BJ (cell line): ENCODE data around the gene ZNF605. TPM values are rescaled to one million over a fixed set of nuclear protein-coding genes. Genes with fewer than 3 reads are reported as not detected.

Source experiments
- CTCF ChIA-PET: fragments of 350-600 bp; formaldehyde crosslinking; extraction: SDS; loops from one replicate; lab custom pipeline; 2021; ENCODE audit warnings: antibody characterized with exemption, inconsistent platforms; lab: Yijun Ruan, JAX
- POLR2A ChIA-PET: fragments of 300-600 bp; sonication (Branson Sonifier 250); formaldehyde crosslinking; extraction: SDS; loops from one replicate; lab custom pipeline; 2021; ENCODE audit warnings: antibody characterized with exemption; lab: Charles Lee
- DNase-seq: peaks from one replicate; pipeline ENCODE4 v3.0.0-alpha.2; 2011; ENCODE audit warnings: low read depth
- H3K27me3 ChIP-seq: 2 replicates; pipeline ENCODE4 v1.6.0; 2011; ENCODE audit warnings: low read length; ENCODE audit not compliant: control insufficient read depth, insufficient read depth
- H3K36me3 ChIP-seq: 2 replicates; pipeline ENCODE4 v1.5.1; 2011; ENCODE audit warnings: low read length; ENCODE audit not compliant: control insufficient read depth, insufficient read depth
- H3K4me3 ChIP-seq: 2 replicates; pipeline ENCODE4 v1.5.1; 2011; ENCODE audit warnings: low read depth, mild to moderate bottlenecking, control low read depth, low read length
- CTCF ChIP-seq: IDR thresholded peaks from 2 replicates; pipeline ENCODE4 v1.5.1; 2011; ENCODE audit warnings: low read depth, mild to moderate bottlenecking, control low read depth, inconsistent platforms, low read length, moderate library complexity; ENCODE audit not compliant: insufficient read depth
- polyA plus RNA-seq: library from polyadenylated mRNA; depleted of rRNA; stranded (reverse); fragments of >200 nt; gene quantifications from 2 replicates; pipeline ENCODE4 v1.2.3, GENCODE V29; 2011; rRNA removed
- small RNA-seq: library from RNA; depleted of rRNA; stranded (forward); fragments of <200 nt; gene quantifications from one replicate; pipeline ENCODE3, GENCODE V24; 2012; ENCODE audit warnings: low replicate concordance, low read depth; ENCODE audit not compliant: insufficient read length

The ZNF605 gene
- polyA plus RNA-seq, 1 experiment = 4.7 TPM

DNA sequence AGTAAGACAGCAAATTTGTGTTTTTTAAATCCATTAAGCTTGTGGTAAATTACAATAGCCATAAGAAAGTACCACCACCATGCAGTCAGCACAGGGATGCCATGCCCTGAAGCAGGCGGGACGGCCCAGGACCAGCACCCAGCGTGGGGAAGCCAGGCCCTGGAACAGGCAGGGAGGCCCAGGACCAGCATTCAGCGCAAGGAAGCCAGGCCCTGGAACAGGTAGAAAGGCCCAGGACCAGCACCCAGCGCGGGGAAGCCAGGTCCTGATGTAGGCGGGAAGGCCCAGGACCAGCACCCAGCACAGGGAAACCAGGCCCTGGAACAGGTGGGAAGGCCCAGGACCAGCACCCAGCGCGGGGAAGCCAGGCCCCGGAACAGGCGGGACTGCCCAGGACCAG, 81.9 kb downstream of the ZNF605 start:
- POLR2A ChIA-PET = no interaction called here
- Histone ChIP-seq H3K4me3 (no peak overlapping the region), H3K27me3 (no peaks in the 10 kb centered on the region), H3K36me3 (peaks cover 23% of the 10 kb centered on the region)
- no peak for TF ChIP-seq CTCF
- CTCF ChIA-PET = no interaction called here
- no peak for DNase-seq

- Histone ChIP-seq H3K4me3 (no peak overlapping the region), H3K27me3 (no peaks in the 10 kb centered on the region), H3K36me3 (peaks cover 23% of the 10 kb centered on the region)
- CTCF ChIA-PET = interaction anchor here (0.6 kb wide), 1 partner anchor 27 kb away, joined by 3 read pairs; no protein-coding TSS in a partner anchor
- DNase-seq = no peak
- no peak for TF ChIP-seq CTCF
- POLR2A ChIA-PET = no interaction called here
Observed at GRCh38 chr12:132873724-132874123, 82.4 kb downstream of the ZNF605 start.

DNA sequence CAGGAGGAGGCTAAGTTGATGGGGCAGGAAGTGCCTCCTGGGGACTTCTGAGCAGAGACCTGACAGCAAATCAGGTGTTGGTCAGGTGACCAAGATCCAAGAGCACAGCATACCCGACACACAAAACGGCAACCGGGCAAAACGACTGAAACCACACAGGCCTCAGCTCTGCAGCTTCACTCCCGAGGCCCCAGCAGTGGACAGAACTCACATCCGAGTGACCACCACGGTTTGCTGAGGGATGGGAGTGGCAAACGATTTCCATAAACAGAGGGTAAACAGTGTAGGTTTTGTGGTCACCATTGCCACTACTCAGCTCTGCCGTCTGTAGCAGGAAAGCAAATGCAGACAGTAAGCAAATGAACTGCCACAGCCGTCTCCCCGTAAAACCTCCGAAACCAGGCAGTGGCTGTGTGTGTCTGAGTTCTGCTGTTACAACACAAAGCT, 83.1 kb downstream of the ZNF605 start:
- ChIA-PET CTCF (interaction anchor here (0.6 to 0.7 kb wide), 2 partner anchors 27 to 129 kb away, joined by 3 read pairs; no protein-coding TSS in a partner anchor), POLR2A (no interaction called here)
- Histone ChIP-seq H3K4me3 (no peak overlapping the region), H3K27me3 (no peaks in the 10 kb centered on the region), H3K36me3 (peaks cover 26% of the 10 kb centered on the region)
- DNase-seq = no peak
- TF ChIP-seq CTCF = no peak

DNA sequence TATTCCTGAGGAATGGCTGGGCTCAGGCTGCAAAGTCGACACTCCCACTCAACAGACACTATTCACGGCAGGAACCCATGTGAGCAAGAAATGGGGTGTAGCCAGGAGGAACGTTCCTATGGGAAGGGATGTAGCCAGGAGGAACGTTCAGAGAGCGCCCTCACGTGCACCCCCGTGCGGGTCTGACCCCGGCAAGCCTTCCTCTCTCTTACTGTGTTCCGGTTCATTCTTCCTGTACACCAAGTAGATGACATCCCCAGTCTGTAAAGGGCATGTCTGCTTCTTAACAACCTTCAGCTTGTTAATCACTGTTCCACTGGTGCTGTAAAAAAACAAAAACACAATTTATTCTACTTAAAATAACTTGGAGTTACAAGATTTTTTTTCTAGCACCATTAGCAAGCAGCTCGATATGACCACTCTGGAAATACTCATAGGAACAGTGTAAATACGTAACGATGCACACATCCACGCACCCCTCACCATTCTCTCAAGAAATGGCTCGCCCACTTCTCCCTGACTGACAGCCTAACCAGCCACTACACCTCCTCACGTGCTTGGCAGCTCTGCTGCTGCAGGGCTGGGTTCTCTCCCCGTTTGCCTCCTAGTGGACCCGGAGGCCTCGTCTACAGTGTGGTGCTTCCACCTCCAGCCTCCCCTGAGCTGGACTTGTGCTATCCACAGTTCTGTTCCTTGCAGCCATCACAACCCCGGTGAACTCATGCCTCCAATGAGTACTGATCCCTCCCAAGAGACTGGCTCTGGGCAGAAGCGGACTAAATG, 83.8 kb downstream of the ZNF605 start:
- H3K4me3 ChIP-seq = no peak overlapping the region
- no peak for DNase-seq
- H3K36me3 ChIP-seq = peaks cover 29% of the 10 kb centered on the region
- no peaks in the 10 kb centered on the region for H3K27me3 ChIP-seq
- POLR2A ChIA-PET = no interaction called here
- no peak for TF ChIP-seq CTCF
- CTCF ChIA-PET = interaction anchor here (0.7 kb wide), 1 partner anchor 129 kb away, joined by 3 read pairs; no protein-coding TSS in a partner anchor

- POLR2A ChIA-PET = no interaction called here
- DNase-seq = no peak
- TF ChIP-seq CTCF = no peak
- Histone ChIP-seq H3K36me3 (peaks cover 28% of the 10 kb centered on the region), H3K4me3 (no peak overlapping the region), H3K27me3 (no peaks in the 10 kb centered on the region)
- CTCF ChIA-PET = no interaction called here
Observed at GRCh38 chr12:132869551-132869950, 86.6 kb downstream of the ZNF605 start.

Small RNA genes within 50 kb of the gene (small RNA-seq; reads per million reads assigned to genes)
- not detected for gene RNU4ATAC12P

Other genes with a start within 250 kb of the ZNF605 start
- gene PGAM5, start 245.5 kb downstream of the ZNF605 start, polyA plus RNA-seq = 12.4 and 17.7 TPM in 2 replicates
- 78.8 and 119 TPM in 2 replicates for gene ANKLE2, start 194.5 kb downstream of the ZNF605 start, polyA plus RNA-seq
- 23.6 and 26.0 TPM in 2 replicates for gene GOLGA3, start 127.4 kb downstream of the ZNF605 start, polyA plus RNA-seq
- 29.5 and 41.6 TPM in 2 replicates for gene CHFR, start 68.7 kb downstream of the ZNF605 start, polyA plus RNA-seq
- 3.9 and 4.6 TPM in 2 replicates for gene ZNF26, start 30.1 kb upstream of the ZNF605 start, polyA plus RNA-seq
- gene ZNF84, start 81.2 kb upstream of the ZNF605 start, polyA plus RNA-seq = 9.7 and 16.2 TPM in 2 replicates
- gene ZNF140, start 124.6 kb upstream of the ZNF605 start, polyA plus RNA-seq = 11.8 and 14.6 TPM in 2 replicates
- gene ZNF891, start 174.0 kb upstream of the ZNF605 start, polyA plus RNA-seq = 0.21 and 0.47 TPM in 2 replicates
- 2.0 and 4.3 TPM in 2 replicates for gene ZNF10, start 174.3 kb upstream of the ZNF605 start, polyA plus RNA-seq
- gene ZNF268, start 225.2 kb upstream of the ZNF605 start, polyA plus RNA-seq = 9.9 and 16.2 TPM in 2 replicates